Stimulated activated CD4-positive, alpha-beta T cell treated with anti-CD3 and anti-CD28 coated beads, Interleukin-2, amount 100 ng/mL, for 4 hours (primary cell): ENCODE data around the gene HEPACAM2.

Experiments
- DNase-seq: peaks from one replicate; pipeline ENCODE4 v3.0.0-alpha.2; 2020; ENCODE audit warnings: low read depth

The HEPACAM2 gene

DNA sequence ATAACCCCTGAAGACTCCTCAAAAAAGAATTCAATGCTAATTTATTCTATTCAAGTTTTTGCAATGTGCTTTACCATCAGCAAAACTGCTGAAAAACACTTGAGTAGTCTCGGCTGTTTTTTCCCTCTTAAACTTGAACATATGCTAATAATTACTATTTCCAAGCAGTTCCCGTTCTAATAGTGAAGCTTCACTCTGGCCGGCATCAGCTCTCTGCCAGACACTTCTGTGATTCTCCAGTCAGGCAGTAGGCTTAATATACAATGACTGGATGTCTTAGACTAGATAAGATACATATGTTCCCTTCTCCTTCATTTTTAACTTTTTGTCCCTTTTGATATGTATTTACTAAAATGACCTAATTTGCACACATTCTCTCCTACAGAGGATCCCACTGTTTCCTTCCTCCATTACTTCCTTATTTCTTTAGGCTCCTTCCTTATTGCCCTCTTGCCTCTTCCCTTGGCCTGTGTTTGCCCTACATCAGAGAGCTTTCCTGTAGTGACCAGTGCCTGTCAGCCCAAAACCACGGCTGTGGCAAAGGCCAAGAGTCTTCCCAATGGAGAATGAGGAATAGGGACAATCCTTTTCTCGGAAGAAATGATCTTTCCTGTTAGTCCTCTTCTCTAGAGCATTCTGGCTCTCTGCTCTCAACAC lies 23.5 kb downstream of the HEPACAM2 start:
- DNase-seq, result no peak

GRCh38 chr7:93198472-93198871 lies 27.8 kb downstream of the HEPACAM2 start:
- no peak for DNase-seq

- no peak for DNase-seq
Measured at GRCh38 chr7:93196336-93196735, 29.9 kb downstream of the HEPACAM2 start.

DNA sequence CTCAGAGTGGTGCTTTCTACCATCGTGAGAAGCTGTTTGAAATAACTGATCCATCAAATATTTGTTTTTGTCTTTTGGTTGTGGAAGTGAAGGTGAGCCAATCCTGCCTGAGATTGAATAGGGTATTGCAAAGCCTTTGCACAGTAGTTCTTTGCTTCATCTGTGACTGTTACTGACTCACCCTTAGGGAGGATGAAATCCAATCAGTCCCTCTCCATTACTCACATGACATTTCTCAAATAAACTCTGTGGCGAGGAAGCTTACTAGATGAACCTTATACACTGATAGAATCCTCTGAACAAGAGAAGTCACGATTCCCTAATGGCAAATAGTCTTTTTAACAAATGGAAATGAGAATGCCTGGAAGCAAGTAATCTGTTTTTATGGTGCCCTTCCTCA lies 31.9 kb downstream of the HEPACAM2 start:
- no peak for DNase-seq

GRCh38 chr7:93188870-93189634 lies 37.2 kb downstream of the HEPACAM2 start:
- no peak for DNase-seq

DNA sequence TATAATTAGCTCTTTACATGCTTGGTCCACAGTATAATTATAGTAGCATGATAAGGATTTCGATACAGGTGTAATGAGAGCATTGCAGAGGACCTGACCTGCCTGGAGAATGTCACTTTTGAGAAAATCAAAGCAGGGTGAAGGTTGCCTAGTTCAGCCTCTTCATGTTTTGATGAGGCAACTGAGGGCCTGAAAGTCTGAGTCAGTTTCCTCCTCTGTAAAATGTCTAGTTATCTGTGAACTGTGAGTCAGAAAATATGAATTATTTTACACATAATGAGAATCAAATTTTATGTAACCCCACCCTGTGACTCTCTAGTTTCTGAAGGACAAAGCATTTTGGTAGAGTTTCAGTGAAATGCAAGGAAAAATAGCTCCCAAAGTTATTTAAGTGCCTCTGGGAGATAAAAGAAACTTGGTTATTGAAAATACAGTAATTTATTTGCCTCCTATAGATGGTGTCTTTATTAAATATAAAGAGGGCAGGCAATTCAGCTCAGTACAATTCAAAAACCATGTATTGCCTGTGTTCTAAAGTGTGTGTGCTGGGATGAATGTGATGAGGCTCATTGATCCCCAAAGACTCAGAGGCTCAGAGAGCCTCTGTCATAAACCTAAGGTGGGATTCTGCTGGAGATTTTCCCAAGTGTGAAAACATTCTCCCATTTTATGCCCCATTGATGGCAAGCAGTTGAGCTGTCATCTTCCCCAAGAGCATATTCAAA lies 40.8 kb downstream of the HEPACAM2 start:
- no peak for DNase-seq

- no peak for DNase-seq
Measured at GRCh38 chr7:93179173-93179572, 47.1 kb downstream of the HEPACAM2 start.

GRCh38 chr7:93178213-93178612 lies 48.1 kb downstream of the HEPACAM2 start:
- no peak for DNase-seq

GRCh38 chr7:93176992-93177580 lies 49.2 kb downstream of the HEPACAM2 start:
- no peak for DNase-seq

DNA sequence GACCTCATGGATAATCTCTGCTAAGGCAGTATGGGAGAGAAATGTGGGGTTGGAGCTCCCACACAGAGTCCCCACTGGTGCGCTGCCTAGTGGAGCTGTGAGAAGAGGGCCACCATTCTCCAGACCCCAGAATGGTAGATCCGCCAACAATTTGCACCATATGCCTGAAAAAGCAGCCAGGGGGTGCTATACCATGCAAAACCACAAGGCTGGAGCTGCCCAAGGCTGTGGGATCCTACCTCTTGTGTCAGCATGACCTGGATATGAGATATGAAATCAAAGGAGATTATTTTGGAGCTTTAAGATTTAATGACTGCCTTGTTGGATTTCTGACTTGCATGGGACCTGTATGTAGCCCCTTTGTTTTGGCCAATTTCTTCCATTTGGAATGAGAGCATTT lies 51.0 kb downstream of the HEPACAM2 start:
- DNase-seq, result no peak

GRCh38 chr7:93172683-93173082 lies 53.6 kb downstream of the HEPACAM2 start:
- no peak for DNase-seq

- DNase-seq, result no peak
Measured at GRCh38 chr7:93171606-93172226, 54.6 kb downstream of the HEPACAM2 start.

- no peak for DNase-seq
Measured at GRCh38 chr7:93165447-93165846, 60.8 kb downstream of the HEPACAM2 start.

GRCh38 chr7:93164766-93165165 lies 61.5 kb downstream of the HEPACAM2 start:
- no peak for DNase-seq

DNA sequence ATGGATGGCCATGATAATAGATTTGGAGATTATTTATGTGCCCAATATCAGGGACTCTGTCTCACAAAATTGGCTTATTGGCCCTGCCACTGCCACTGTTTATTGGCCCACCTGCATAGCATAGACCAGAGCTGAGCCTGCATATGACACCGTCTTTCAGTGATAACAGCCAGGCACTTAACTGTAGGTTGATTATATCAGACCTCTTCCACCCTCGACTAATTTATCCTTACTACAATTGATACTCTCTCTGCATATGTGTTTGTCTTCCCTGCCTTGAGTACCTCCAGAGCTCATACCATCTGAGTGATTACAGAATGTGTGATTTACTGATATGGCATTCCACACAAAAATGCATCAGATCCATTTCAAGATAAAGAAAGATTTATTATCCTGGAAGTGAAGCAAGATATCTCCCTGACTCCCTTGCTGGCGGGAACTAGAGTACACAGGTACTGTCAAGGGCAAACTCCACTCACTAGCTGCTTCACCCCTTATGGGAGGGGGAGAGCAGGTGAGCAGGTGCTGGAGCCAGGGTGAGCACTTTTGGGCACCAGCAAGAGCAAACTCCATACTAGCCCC lies 65.0 kb downstream of the HEPACAM2 start:
- no peak for DNase-seq

- DNase-seq, result no peak
Measured at GRCh38 chr7:93160410-93160809, 65.9 kb downstream of the HEPACAM2 start.

DNA sequence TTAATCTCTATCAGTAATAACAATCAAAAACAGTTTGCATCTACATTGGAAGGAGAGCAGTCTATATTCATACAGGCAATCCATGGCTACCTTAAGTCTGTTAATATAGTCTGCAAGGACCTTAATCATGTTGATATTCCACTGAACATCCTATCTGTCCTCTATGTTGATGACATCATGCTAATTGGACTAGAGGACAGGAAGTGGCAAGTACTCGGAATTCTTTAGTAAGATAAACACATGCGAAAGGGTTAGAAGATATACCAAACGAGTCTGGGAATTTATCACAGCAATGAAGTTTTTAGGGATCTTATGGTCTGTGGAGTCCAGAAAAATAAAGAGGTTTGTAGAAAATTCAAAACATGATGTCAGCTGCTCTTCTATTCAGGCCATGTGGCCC lies 66.8 kb downstream of the HEPACAM2 start:
- DNase-seq, result no peak

DNA sequence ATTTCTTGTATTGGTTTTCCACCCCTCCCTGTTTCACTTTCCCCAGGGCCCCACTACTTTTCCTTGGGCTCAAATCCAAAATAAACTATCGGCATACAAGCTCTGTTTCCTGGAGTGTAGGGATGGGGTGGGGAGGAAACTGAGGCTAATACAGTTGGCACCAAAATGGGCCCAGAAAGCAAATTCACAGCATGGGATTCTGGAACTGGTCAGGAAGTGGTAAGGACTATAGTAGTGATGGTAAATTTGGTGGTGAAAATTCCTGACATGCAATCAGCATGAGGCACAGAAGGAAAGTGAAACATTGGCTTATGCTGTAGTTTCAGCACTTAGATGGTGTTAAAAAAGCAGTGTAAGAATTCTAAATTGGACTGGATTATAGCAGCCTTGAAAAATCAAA lies 69.4 kb downstream of the HEPACAM2 start:
- no peak for DNase-seq

- DNase-seq, result no peak
Measured at GRCh38 chr7:93150200-93150835, 76.0 kb downstream of the HEPACAM2 start.

GRCh38 chr7:93148727-93149126 lies 77.5 kb downstream of the HEPACAM2 start:
- no peak for DNase-seq

DNA sequence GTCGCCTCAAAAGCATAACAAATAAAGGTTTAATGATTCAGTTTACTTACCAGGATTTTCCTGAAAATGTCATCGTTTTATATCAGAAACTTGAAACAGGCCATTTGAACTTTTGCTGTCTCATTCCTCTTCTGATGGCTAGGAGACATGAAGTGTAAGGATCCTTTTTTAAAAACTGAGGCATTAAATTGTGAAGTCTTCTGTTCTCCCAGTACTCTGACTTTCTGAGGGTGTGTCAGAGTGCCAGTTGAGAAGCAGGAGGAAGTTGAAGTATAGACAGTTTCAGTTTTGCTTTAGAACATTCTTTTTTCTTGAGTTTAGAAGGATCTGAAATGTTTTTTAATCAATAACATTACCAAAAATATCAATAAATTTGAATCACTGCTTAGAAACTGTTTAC lies 78.1 kb downstream of the HEPACAM2 start, which contains the start of gene SAMD9L:
Gene SAMD9L (minus strand): TSS at position 242 of the 400 bp plus-strand sequence. CDS start 12,414 bp downstream, outside the sequence.
- DNase-seq, result no peak
